Hematopoietic multipotent progenitor cell treated with erythropoietin and hydrocortisone succinate and interleukin-3 and kit ligand, for 17 days (in vitro differentiated cells): ENCODE results near the gene WASHC2A.
"Not testable (repeated sequence)": the region's sequence is repeated elsewhere in the genome, so short reads cannot be mapped to it uniquely, and the experiment has no call there.

ENCODE experiments used
- DNase-seq: peaks from one replicate; pipeline ENCODE4 v3.0.0-alpha.2; 2015; ENCODE audit warnings: low spot score

WASHC2A gene

GRCh38 chr10:50075139-50075538 is 7.4 kb downstream of the WASHC2A start:
- DNase-seq = not testable (repeated sequence)

- DNase-seq = peak; percentile 42
Observed at GRCh38 chr10:50075544-50075943, 7.8 kb downstream of the WASHC2A start.

GRCh38 chr10:50091304-50091703 is 23.6 kb downstream of the WASHC2A start:
- DNase-seq = not testable (repeated sequence)

- DNase-seq = not testable (repeated sequence)
Observed at GRCh38 chr10:50092928-50093327, 25.2 kb downstream of the WASHC2A start.

GRCh38 chr10:50094630-50095029 is 26.9 kb downstream of the WASHC2A start:
- not testable (repeated sequence) for DNase-seq

GRCh38 chr10:50095402-50095801 is 27.6 kb downstream of the WASHC2A start:
- not testable (repeated sequence) for DNase-seq

- DNase-seq = not testable (repeated sequence)
Observed at GRCh38 chr10:50096722-50097121, 29.0 kb downstream of the WASHC2A start.

- not testable (repeated sequence) for DNase-seq
Observed at GRCh38 chr10:50098645-50099044, 30.9 kb downstream of the WASHC2A start.

GRCh38 chr10:50101139-50101582 is 33.4 kb downstream of the WASHC2A start:
- not testable (repeated sequence) for DNase-seq

GRCh38 chr10:50101747-50102146 is 34.0 kb downstream of the WASHC2A start:
- DNase-seq = not testable (repeated sequence)

- not testable (repeated sequence) for DNase-seq
Observed at GRCh38 chr10:50102267-50102666, 34.5 kb downstream of the WASHC2A start.

- not testable (repeated sequence) for DNase-seq
Observed at GRCh38 chr10:50108999-50109698, 41.4 kb downstream of the WASHC2A start.

GRCh38 chr10:50112419-50113112 is 44.8 kb downstream of the WASHC2A start:
- not testable (repeated sequence) for DNase-seq

GRCh38 chr10:50126765-50127164 is 59.0 kb downstream of the WASHC2A start:
- DNase-seq = not testable (repeated sequence)

- not testable (repeated sequence) for DNase-seq
Observed at GRCh38 chr10:50127770-50128292, 60.1 kb downstream of the WASHC2A start.

- DNase-seq = not testable (repeated sequence)
Observed at GRCh38 chr10:50131245-50131965, 63.7 kb downstream of the WASHC2A start.

GRCh38 chr10:50132322-50132721 is 64.6 kb downstream of the WASHC2A start:
- DNase-seq = not testable (repeated sequence)

- not testable (repeated sequence) for DNase-seq
Observed at GRCh38 chr10:50132841-50133240, 65.1 kb downstream of the WASHC2A start.

- DNase-seq = not testable (repeated sequence)
Observed at GRCh38 chr10:50143512-50144174, 75.9 kb downstream of the WASHC2A start.

- not testable (repeated sequence) for DNase-seq
Observed at GRCh38 chr10:50145575-50145974, 77.8 kb downstream of the WASHC2A start.

GRCh38 chr10:50152792-50153272 is 85.1 kb downstream of the WASHC2A start:
- no peak for DNase-seq
